ENCODE measurements around the gene MGLL. TPM values are rescaled to one million over a fixed set of nuclear protein-coding genes. Genes with fewer than 3 reads are reported as not detected.

Gene MGLL
- total RNA-seq, 1 experiment from 2014 or later = 6.8 TPM

DNA sequence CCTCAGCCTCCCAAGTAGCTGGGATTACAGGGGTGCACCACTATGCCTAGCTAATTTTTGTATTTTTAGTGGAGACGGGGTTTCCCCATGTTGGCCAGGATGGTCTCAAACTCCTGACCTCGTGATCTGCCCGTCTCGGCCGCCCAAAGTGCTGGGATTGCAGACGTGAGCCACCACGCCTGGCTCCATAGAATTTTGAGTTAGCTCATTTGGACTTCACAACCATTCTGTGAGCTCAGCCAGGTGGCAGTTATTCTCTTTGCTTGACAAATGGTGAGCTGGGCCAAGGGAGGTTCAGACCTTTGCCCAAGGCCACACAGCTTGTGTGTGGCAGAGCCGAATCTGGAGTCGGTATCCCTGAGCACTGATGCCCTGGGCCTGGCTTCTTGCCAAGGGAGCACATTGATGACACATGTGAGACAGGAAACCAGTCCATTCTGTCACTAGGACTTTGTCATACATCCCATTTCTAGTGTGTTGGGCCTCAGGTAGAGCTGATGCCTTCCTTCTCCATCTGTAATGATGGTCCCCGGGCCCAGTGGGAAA, 175.7 kb downstream of the MGLL start:
- ChIA-PET RAD21 (ENCODE audit: low non-redundant PET in 1 of 2, low total read pairs in 2 of 2, uncharacterized antibody in 2 of 2, unreplicated experiment in 2 of 2) (no interaction called here), POLR2A (no interaction called here), CTCF (no interaction called here)
- Histone ChIP-seq H3K9me3 (ENCODE audit: control insufficient read depth in 1 of 2, insufficient read depth in 1 of 2, low read depth in 1 of 2, low read length in 2 of 2) (no peaks in the 10 kb centered on the region), H3K27ac (ENCODE audit: low read depth, low read length) (no peak overlapping the region), H3K4me3 (replicated peaks in 1 of 2; ENCODE audit: low read depth in 1 of 2, low read length in 2 of 2) (no peak overlapping the region), H3K4me1 (ENCODE audit: control insufficient read depth in 1 of 2, insufficient read depth in 2 of 2, low read length in 2 of 2) (no peaks in the 10 kb centered on the region), H3K9me2 (ENCODE audit: insufficient read depth) (no peaks in the 10 kb centered on the region), H2AFZ (ENCODE audit: low read depth, low read length, poor library complexity, severe bottlenecking) (no peak overlapping the region), H3K27me3 (ENCODE audit: insufficient read depth, low read length) (no peaks in the 10 kb centered on the region), H3K4me2 (ENCODE audit: low read length) (no peak overlapping the region), H3K36me3 (ENCODE audit: control insufficient read depth in 1 of 2, insufficient read depth in 2 of 2, low read length in 2 of 2) (no peaks in the 10 kb centered on the region), H4K20me1 (ENCODE audit: insufficient read depth) (no peaks in the 10 kb centered on the region), H3K79me2 (ENCODE audit: insufficient read depth, low read length) (no peaks in the 10 kb centered on the region), H3K9ac (ENCODE audit: low read length) (no peak overlapping the region)
- BruUV-seq (replicated peaks) = no TSS peak
- intact Hi-C loops (cut with micrococcal nuclease) = no loop called here
- ATAC-seq (no peak), DNase-seq (ENCODE audit: low read depth, low spot score) (no peak)
- no peak for TF ChIP-seq EGR1 (IDR thresholded peaks at IDR 0.05; ENCODE audit: low read depth)
- TF ChIP-seq RAD21 (IDR thresholded peaks at IDR 0.05; ENCODE audit: low read depth) = no peak
- no peak for TF ChIP-seq EZH2 (IDR thresholded peaks at IDR 0.05)
- TF ChIP-seq, protein P1, sequence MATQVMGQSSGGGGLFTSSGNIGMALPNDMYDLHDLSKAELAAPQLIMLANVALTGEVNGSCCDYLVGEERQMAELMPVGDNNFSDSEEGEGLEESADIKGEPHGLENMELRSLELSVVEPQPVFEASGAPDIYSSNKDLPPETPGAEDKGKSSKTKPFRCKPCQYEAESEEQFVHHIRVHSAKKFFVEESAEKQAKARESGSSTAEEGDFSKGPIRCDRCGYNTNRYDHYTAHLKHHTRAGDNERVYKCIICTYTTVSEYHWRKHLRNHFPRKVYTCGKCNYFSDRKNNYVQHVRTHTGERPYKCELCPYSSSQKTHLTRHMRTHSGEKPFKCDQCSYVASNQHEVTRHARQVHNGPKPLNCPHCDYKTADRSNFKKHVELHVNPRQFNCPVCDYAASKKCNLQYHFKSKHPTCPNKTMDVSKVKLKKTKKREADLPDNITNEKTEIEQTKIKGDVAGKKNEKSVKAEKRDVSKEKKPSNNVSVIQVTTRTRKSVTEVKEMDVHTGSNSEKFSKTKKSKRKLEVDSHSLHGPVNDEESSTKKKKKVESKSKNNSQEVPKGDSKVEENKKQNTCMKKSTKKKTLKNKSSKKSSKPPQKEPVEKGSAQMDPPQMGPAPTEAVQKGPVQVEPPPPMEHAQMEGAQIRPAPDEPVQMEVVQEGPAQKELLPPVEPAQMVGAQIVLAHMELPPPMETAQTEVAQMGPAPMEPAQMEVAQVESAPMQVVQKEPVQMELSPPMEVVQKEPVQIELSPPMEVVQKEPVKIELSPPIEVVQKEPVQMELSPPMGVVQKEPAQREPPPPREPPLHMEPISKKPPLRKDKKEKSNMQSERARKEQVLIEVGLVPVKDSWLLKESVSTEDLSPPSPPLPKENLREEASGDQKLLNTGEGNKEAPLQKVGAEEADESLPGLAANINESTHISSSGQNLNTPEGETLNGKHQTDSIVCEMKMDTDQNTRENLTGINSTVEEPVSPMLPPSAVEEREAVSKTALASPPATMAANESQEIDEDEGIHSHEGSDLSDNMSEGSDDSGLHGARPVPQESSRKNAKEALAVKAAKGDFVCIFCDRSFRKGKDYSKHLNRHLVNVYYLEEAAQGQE (IDR thresholded peaks at IDR 0.05; ENCODE audit: low read depth) = no peak
- TF ChIP-seq, protein P2, sequence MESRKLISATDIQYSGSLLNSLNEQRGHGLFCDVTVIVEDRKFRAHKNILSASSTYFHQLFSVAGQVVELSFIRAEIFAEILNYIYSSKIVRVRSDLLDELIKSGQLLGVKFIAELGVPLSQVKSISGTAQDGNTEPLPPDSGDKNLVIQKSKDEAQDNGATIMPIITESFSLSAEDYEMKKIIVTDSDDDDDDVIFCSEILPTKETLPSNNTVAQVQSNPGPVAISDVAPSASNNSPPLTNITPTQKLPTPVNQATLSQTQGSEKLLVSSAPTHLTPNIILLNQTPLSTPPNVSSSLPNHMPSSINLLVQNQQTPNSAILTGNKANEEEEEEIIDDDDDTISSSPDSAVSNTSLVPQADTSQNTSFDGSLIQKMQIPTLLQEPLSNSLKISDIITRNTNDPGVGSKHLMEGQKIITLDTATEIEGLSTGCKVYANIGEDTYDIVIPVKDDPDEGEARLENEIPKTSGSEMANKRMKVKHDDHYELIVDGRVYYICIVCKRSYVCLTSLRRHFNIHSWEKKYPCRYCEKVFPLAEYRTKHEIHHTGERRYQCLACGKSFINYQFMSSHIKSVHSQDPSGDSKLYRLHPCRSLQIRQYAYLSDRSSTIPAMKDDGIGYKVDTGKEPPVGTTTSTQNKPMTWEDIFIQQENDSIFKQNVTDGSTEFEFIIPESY (IDR thresholded peaks at IDR 0.05; ENCODE audit: extremely low read depth, insufficient replicate concordance, low read length) = no peak
